Fibroblast of lung (primary cell): Measurements from ENCODE around the gene TENM4. TPM values are rescaled to one million over a fixed set of nuclear protein-coding genes. Genes with fewer than 3 reads are reported as not detected.

Experiments used
- DNase-seq, 2 donors: peaks; one replicate each; pipeline versions ENCODE4 v3.0.0 to v3.0.0-alpha.2; 2010; ENCODE audit warnings: low read depth in 2 of 2
- H2AFZ ChIP-seq: 2 replicates; pipeline ENCODE4 v1.5.1; 2012; ENCODE audit warnings: low read length, control low read depth, inconsistent platforms
- H3K27ac ChIP-seq: 2 replicates; pipeline ENCODE4 v1.5.1; 2011; ENCODE audit warnings: low read length, control low read depth; ENCODE audit not compliant: insufficient read depth
- H3K27me3 ChIP-seq: 2 replicates; pipeline ENCODE4 v1.5.1; 2011; ENCODE audit warnings: mild to moderate bottlenecking, low read length; ENCODE audit not compliant: control insufficient read depth, insufficient read depth
- H3K36me3 ChIP-seq: 2 replicates; pipeline ENCODE4 v1.5.1; 2011; ENCODE audit warnings: low read length; ENCODE audit not compliant: control insufficient read depth, insufficient read depth
- H3K4me1 ChIP-seq: 2 replicates; pipeline ENCODE4 v1.5.1; 2011; ENCODE audit warnings: low read length; ENCODE audit not compliant: control insufficient read depth, insufficient read depth; ENCODE audit errors: extremely low read depth
- H3K4me2 ChIP-seq: 2 replicates; pipeline ENCODE4 v1.5.1; 2011; ENCODE audit warnings: low read length, control low read depth; ENCODE audit not compliant: insufficient read depth; ENCODE audit errors: extremely low read depth
- H3K4me3 ChIP-seq, 4 experiments: fragments of 200-600 bp in 1 of 4; sonication (generic) in 1 of 4; replicated peaks in 1 of 4; 2 replicates each; pipeline ENCODE4 v1.5.1; 2011 to 2016; ENCODE audit warnings: low read length in 4 of 4, low read depth in 3 of 4, mild to moderate bottlenecking in 3 of 4, control low read depth in 2 of 4, inconsistent platforms in 1 of 4, mixed read lengths in 1 of 4; ENCODE audit not compliant: insufficient read depth in 1 of 4; ENCODE audit errors: control extremely low read depth in 1 of 4
- H3K79me2 ChIP-seq: 2 replicates; pipeline ENCODE4 v1.5.1; 2012; ENCODE audit warnings: mild to moderate bottlenecking, low read length, inconsistent platforms; ENCODE audit not compliant: control insufficient read depth, insufficient read depth
- H3K9ac ChIP-seq: 2 replicates; pipeline ENCODE4 v1.5.1; 2011; ENCODE audit warnings: mild to moderate bottlenecking, low read length, control low read depth; ENCODE audit not compliant: insufficient read depth
- H3K9me3 ChIP-seq: 2 replicates; pipeline ENCODE4 v1.5.1; 2012; ENCODE audit warnings: low read depth, low read length; ENCODE audit not compliant: control insufficient read depth, insufficient read depth
- H4K20me1 ChIP-seq: 2 replicates; pipeline ENCODE4 v1.5.1; 2011; ENCODE audit warnings: low read length; ENCODE audit not compliant: control insufficient read depth, insufficient read depth; ENCODE audit errors: extremely low read depth
- CTCF ChIP-seq, 2 donors: IDR thresholded peaks in 1 of 2; conservative IDR thresholded peaks in 1 of 2; 1 replicate in 1 of 2; 2 replicates in 1 of 2; pipeline ENCODE4 v1.5.1; 2011 to 2012; ENCODE audit warnings: low read length in 2 of 2, control low read depth in 1 of 2, inconsistent platforms in 1 of 2, low read depth in 1 of 2, mild to moderate bottlenecking in 1 of 2
- EZH2 ChIP-seq: IDR thresholded peaks from 2 replicates; pipeline ENCODE4 v1.5.1; 2012; ENCODE audit warnings: low read length, control low read depth, mild to moderate bottlenecking; ENCODE audit errors: missing control alignments
- polyA plus RNA-seq, 2 donors: library from polyadenylated mRNA; depleted of rRNA in 1 of 2; stranded (reverse) in 1 of 2; unstranded in 1 of 2; fragments of >200 nt; gene quantifications; 2 replicates each; pipeline ENCODE4 v1.2.1, GENCODE V29; 2011 to 2012; ENCODE audit warnings: missing spikeins in 1 of 2
- total RNA-seq: library from RNA; depleted of rRNA; stranded (reverse); fragments of >200 nt; gene quantifications from 2 replicates; pipeline ENCODE4 v1.2.1, GENCODE V29; 2014

The TENM4 gene
- total and polyA plus RNA-seq, 2 donors (not counting 1 experiment from before 2014, with no cell fraction given), result 4.6 to 48.4 TPM

GRCh38 chr11:79417069-79417920, 23.5 kb downstream of the TENM4 start:
- Histone ChIP-seq H3K9me3 (no peaks in the 10 kb centered on the region), H3K4me2 (no peak overlapping the region), H3K9ac (no peak overlapping the region), H3K4me3 (no peak overlapping the region), H3K27ac (no peak overlapping the region), H2AFZ (no peak overlapping the region), H4K20me1 (no peaks in the 10 kb centered on the region), H3K36me3 (no peaks in the 10 kb centered on the region), H3K79me2 (no peaks in the 10 kb centered on the region), H3K27me3 (no peaks in the 10 kb centered on the region), H3K4me1 (peaks cover 29% of the 10 kb centered on the region)
- DNase-seq, result peak in 1 of 2 donors; percentile 43
- TF ChIP-seq EZH2 (no peak), CTCF (conservative IDR thresholded peaks at IDR 0.05 in 1 of 2, IDR thresholded peaks at IDR 0.05 in 1 of 2; ENCODE audit: low read depth in 1 of 2, low read length in 2 of 2) (no peak)

GRCh38 chr11:79415912-79416311, 24.9 kb downstream of the TENM4 start:
- DNase-seq, result no peak
- Histone ChIP-seq H3K4me3 (no peak overlapping the region), H3K9me3 (no peaks in the 10 kb centered on the region), H3K79me2 (peaks cover 8% of the 10 kb centered on the region), H3K4me1 (peaks cover 30% of the 10 kb centered on the region), H2AFZ (no peak overlapping the region), H3K36me3 (no peaks in the 10 kb centered on the region), H3K4me2 (no peak overlapping the region), H4K20me1 (no peaks in the 10 kb centered on the region), H3K27me3 (no peaks in the 10 kb centered on the region), H3K9ac (no peak overlapping the region), H3K27ac (no peak overlapping the region)
- TF ChIP-seq CTCF (conservative IDR thresholded peaks at IDR 0.05 in 1 of 2, IDR thresholded peaks at IDR 0.05 in 1 of 2; ENCODE audit: low read depth in 1 of 2, low read length in 2 of 2), result no peak

- no peak overlapping the region for H3K9ac ChIP-seq
- no peak overlapping the region for H2AFZ ChIP-seq
These were observed 25.4 kb downstream of the TENM4 start for GRCh38 chr11:79415411-79415810.

More at GRCh38 chr11:79415411-79415810, 25.4 kb downstream of the TENM4 start:
- Histone ChIP-seq H3K4me2 (peak overlapping the region; percentile 89), H3K9me3 (no peaks in the 10 kb centered on the region), H3K4me3 (no peak overlapping the region), H4K20me1 (no peaks in the 10 kb centered on the region), H3K79me2 (peaks cover 8% of the 10 kb centered on the region), H3K4me1 (peaks cover 30% of the 10 kb centered on the region), H3K27me3 (no peaks in the 10 kb centered on the region), H3K27ac (peak overlapping the region; percentile 87), H3K36me3 (no peaks in the 10 kb centered on the region)
- peak in 1 of 2 donors; percentile 30 for DNase-seq
- TF ChIP-seq CTCF (conservative IDR thresholded peaks at IDR 0.05 in 1 of 2, IDR thresholded peaks at IDR 0.05 in 1 of 2; ENCODE audit: low read depth in 1 of 2, low read length in 2 of 2) (no peak), EZH2 (no peak)
